ENCODE data around the gene GPR15.
A peak's percentile ranks its signal among the peaks of the same experiment; 100 is the strongest.

Gene GPR15

DNA sequence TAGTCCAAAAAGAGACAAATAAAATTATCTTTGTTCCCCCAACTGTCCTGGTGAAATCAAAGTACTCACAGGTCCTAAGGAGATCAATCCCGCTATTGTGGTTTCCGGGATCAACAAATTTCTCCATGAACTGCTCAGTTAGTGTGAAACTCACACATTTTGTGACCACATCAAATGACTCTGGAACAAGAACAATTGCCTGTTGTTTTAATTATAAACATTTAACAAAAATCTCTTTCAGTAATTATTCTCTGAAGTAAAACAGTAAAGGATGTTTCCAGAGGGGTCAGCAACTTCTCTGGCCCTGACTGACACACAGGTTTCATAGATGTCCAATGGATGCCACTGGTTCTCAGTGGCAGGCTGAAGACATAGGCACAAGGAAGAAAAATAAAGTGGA, 13.0 kb upstream of the GPR15 start:
- TF ChIP-seq POLR2AphosphoS5 (IDR thresholded peaks at IDR 0.05; ENCODE audit: low read depth, low read length), result no peak

DNA sequence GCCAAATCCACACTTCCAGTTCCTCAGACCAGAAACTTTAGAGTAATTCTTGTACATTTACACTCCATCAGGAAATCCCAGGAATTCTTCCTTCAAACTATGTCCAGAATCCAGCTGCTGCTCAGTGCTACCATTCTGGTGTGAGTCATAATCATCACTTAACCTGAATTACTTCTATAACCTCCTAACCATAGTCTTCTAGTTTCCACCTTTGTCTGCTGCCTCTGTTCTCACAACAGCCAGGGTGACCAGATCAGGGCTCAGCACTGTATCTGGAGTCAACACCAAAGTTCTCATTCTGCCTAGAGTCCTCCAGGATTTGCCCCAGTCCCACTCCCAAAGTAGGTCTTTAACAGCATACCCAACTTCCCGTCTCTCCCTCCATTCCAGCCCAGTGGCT, 12.4 kb upstream of the GPR15 start:
- no peak for TF ChIP-seq FOXP2 (optimal IDR thresholded peaks at IDR 0.05; ENCODE audit: borderline replicate concordance, extremely low read depth, extremely low read length, insufficient read depth)
- TF ChIP-seq SIN3A (IDR thresholded peaks at IDR 0.05; ENCODE audit: borderline replicate concordance, insufficient read depth, low read length), result no peak
- no peak for TF ChIP-seq TAF1 (IDR thresholded peaks at IDR 0.05; ENCODE audit: borderline replicate concordance, insufficient read depth, low read length)
- TF ChIP-seq, protein P1, sequence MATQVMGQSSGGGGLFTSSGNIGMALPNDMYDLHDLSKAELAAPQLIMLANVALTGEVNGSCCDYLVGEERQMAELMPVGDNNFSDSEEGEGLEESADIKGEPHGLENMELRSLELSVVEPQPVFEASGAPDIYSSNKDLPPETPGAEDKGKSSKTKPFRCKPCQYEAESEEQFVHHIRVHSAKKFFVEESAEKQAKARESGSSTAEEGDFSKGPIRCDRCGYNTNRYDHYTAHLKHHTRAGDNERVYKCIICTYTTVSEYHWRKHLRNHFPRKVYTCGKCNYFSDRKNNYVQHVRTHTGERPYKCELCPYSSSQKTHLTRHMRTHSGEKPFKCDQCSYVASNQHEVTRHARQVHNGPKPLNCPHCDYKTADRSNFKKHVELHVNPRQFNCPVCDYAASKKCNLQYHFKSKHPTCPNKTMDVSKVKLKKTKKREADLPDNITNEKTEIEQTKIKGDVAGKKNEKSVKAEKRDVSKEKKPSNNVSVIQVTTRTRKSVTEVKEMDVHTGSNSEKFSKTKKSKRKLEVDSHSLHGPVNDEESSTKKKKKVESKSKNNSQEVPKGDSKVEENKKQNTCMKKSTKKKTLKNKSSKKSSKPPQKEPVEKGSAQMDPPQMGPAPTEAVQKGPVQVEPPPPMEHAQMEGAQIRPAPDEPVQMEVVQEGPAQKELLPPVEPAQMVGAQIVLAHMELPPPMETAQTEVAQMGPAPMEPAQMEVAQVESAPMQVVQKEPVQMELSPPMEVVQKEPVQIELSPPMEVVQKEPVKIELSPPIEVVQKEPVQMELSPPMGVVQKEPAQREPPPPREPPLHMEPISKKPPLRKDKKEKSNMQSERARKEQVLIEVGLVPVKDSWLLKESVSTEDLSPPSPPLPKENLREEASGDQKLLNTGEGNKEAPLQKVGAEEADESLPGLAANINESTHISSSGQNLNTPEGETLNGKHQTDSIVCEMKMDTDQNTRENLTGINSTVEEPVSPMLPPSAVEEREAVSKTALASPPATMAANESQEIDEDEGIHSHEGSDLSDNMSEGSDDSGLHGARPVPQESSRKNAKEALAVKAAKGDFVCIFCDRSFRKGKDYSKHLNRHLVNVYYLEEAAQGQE (IDR thresholded peaks at IDR 0.05; ENCODE audit: insufficient read depth in 1 of 2, low read depth in 2 of 2, low read length in 2 of 2), result no peak
- TF ChIP-seq POLR2AphosphoS5 (IDR thresholded peaks at IDR 0.05; ENCODE audit: low read depth, low read length), result no peak

DNA sequence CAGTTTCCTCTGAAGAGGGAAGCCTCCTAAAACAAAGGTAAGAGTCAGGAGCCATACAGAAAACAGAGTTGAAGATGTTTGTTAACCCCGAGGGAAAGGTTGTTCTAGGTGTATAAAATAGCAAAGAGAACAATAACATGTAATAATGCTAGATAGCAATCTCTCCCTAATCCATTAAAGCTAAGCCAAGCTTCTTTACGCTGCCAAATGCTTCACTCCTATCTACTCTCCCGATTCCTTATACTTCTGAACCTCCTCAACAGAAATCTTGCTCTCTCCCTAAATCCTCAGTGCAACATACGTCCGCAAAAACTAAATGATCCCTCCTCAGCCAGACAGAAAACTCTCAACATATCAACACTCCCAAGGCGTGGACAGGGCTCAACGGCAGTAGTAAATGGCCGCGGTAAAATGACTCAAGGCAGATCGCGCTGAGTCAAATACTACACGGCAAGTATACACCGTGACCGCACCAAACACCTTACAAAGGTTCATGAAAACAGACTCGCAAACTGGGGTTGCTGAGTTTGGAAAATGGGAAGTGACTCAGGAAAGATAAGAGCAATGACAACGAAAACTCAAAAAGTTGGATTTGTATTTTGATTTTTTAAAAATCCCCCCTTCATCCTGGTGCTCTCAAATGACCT, 9.8 kb upstream of the GPR15 start:
- TF ChIP-seq, protein P1 (IDR thresholded peaks at IDR 0.05; ENCODE audit: insufficient read depth in 1 of 2, low read depth in 2 of 2, low read length in 2 of 2), result 0 out of 4 replicates have a peak, but pooled peaks of 1 of the 2 experiments have one; percentile 28
- no peak for TF ChIP-seq POLR2AphosphoS5 (IDR thresholded peaks at IDR 0.05; ENCODE audit: low read depth, low read length)
- no peak for TF ChIP-seq TAF1 (IDR thresholded peaks at IDR 0.05; ENCODE audit: borderline replicate concordance, insufficient read depth, low read length)
- no peak for TF ChIP-seq FOXP2 (optimal IDR thresholded peaks at IDR 0.05; ENCODE audit: borderline replicate concordance, extremely low read depth, extremely low read length, insufficient read depth)
- TF ChIP-seq SIN3A (IDR thresholded peaks at IDR 0.05; ENCODE audit: borderline replicate concordance, insufficient read depth, low read length), result no peak

DNA sequence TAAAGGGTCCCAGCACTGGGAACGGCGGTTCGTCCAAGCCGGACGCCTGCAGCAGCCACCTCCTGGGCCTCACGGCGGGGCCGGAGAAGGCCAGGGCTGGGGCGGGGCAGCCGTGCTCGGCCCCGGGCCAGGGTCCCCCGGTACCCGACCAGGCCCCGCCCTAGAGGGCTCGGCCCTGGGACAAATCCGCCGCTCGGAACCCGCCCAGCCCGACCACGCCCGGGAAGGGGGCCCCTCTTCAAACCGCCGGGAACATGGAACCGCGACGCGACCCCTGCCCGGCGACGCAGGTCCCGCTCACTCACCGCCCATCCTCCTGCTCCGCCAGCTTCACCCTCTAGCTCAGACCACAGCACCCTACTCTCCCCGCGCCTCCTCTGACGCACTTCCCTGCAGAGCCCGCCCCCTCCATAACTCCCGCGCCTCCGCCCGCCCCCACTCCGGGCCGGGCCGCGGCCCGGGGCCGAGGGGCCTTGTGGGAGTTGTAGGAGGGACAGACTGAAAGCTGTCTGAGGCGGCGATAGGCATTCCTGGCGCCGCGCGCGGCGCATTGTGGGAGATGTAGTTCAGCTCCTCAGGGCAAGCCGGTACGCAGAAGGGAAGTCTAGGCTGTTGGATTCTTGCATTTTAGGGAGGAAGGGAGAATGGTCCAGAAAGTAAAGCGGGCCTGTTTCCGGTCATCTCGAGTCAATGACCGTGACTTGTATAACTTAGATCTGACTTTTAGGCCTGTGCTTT, 9.1 kb upstream of the GPR15 start, which contains the start of gene CLDND1:
CLDND1 (minus strand) TSS at position 359 of the 738 bp plus-strand sequence. CDS start 1,478 bp downstream, outside the sequence.
- TF ChIP-seq, protein P1 (IDR thresholded peaks at IDR 0.05; ENCODE audit: insufficient read depth in 1 of 2, low read depth in 2 of 2, low read length in 2 of 2), result no peak
- TF ChIP-seq TAF1 (IDR thresholded peaks at IDR 0.05; ENCODE audit: borderline replicate concordance, insufficient read depth, low read length) (peak; percentile 43; the same call in 1 of the 2 replicates), FOXP2 (optimal IDR thresholded peaks at IDR 0.05; ENCODE audit: borderline replicate concordance, extremely low read depth, extremely low read length, insufficient read depth) (no peak), POLR2AphosphoS5 (IDR thresholded peaks at IDR 0.05; ENCODE audit: low read depth, low read length) (peak; percentile 74)

DNA sequence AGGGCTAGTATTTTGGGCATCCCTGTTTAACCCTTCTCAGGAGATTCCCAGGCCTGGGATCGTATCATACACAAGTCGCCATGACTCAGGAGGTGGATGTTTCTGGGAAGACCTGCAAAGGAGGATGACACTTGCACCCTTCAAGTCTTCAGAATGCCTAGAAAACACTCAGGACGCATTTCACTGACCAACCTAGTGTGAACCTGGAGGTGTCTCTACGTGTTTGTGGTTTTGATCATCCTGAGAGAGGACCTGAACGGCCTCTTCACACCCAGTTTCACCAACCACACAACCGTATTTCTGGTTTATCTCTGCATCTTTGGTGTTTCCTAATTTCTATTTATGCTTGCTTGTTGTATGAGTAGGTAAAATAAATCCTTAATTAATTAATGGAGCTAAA, 6.3 kb upstream of the GPR15 start:
- no peak for TF ChIP-seq TAF1 (IDR thresholded peaks at IDR 0.05; ENCODE audit: borderline replicate concordance, insufficient read depth, low read length)
- no peak for TF ChIP-seq SIN3A (IDR thresholded peaks at IDR 0.05; ENCODE audit: borderline replicate concordance, insufficient read depth, low read length)
- no peak for TF ChIP-seq POLR2AphosphoS5 (IDR thresholded peaks at IDR 0.05; ENCODE audit: low read depth, low read length)
- TF ChIP-seq, protein P1 (IDR thresholded peaks at IDR 0.05; ENCODE audit: insufficient read depth in 1 of 2, low read depth in 2 of 2, low read length in 2 of 2), result no peak
- no peak for TF ChIP-seq FOXP2 (optimal IDR thresholded peaks at IDR 0.05; ENCODE audit: borderline replicate concordance, extremely low read depth, extremely low read length, insufficient read depth)

Data from PFSK-1 (cell line).